GM18508 (cell line): Measurements from ENCODE around the gene STARD10.
A peak's percentile ranks its signal among the peaks of the same experiment; 100 is the strongest.

ENCODE experiments used
- ATAC-seq: cut with Tn5 transposase; IDR thresholded peaks from one replicate; pipeline ENCODE4 v1.9.1; 2021; ENCODE audit warnings: moderate number of reproducible peaks; ENCODE audit not compliant: insufficient read depth, unreplicated experiment

The STARD10 gene

DNA sequence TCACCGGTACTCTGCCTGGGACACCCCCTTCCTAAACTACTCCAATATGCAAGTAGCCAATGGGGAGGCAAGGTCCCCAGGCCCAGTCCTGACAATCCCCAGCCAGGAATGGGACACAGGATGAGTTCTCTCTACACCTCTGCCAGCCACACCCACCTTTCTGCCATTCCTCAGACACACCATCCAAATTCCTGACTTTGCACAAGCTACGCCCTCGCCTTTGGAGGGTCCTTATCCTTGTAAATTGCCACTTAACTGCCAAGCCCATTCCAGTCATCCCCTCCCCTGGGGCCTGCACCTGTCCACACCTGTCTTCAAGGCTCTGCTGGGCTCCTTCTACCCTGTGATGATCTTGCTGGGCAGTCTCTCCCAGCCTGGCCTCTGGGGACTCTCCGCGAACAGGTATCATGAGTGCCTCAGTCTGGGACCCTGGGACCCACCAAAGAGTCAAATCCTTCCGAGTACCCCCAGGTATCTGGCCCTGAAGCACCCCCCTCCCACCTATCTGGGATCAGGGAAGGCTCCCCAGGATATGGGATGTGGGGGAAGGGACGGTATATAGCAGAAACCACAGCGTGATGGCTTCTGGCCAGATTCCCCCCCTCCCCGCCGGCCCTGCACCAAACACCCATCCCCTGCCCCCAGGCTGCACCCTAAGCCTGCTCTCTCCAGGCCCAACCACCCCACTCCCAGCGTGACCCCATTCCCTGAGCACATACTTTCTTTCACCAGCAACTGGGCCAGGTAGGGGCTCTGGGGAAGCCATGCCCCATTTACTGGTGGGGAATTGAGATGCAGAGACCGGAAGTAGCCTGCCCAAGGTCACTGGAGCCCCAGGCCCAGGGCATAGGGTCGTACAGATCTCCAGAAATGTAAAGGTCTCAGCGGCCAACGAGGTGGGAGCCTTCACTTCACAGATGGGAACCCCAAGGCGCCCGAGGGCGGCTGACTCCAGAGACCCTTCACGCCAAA is 42.4 kb downstream of the STARD10 start:
- no peak for ATAC-seq

- no peak for ATAC-seq
These were observed 43.2 kb downstream of the STARD10 start for GRCh38 chr11:72750556-72751115.

DNA sequence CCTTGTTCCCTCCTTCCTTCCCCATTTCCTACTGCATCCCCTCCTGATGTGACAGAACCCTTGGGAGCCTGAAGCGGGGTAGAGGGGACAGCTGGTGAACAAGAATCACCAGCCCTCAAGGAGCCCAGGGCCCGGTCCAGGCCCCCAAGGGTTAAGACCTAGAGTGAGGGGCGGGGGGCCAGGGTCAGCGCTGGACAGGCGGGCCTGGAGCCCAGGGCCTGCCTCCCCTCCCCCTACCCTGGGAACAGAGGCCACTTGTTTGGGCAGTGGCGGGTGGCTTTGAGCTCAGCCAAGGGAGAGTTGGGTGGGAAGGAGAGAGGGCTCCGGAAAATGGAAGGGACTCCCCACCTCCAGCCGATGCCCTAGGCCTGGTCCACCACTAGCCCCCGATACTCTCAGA is 43.8 kb downstream of the STARD10 start:
- no peak for ATAC-seq

DNA sequence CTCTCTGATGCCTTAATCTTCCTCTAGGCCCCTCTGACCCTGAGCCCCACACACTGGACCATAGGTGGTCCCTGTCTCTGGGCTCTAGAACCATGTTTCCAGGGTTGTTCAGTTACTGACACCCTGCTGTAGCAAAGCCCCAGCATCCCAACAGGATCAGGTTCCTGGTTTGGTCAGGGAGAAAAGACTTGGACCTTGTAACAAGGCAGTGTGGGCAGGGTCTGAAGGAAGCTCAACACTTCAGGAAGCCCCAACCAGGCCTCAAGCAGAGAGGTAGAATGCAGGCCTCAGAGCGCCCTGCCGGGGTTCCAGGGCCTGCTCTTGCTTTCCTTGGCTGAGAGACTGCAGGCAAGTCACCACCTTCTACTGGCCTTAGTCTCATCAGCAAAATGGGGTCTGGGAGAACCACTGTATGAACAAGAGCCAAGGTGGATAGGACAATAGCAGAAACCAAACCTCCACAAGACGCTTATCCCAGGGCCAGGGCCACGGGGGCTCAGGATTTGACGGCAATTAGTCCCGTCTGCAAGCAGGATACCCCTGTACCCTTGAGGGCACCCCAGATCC is 46.5 kb downstream of the STARD10 start:
- ATAC-seq: no peak

GRCh38 chr11:72746821-72747220 is 47.0 kb downstream of the STARD10 start:
- ATAC-seq: no peak

DNA sequence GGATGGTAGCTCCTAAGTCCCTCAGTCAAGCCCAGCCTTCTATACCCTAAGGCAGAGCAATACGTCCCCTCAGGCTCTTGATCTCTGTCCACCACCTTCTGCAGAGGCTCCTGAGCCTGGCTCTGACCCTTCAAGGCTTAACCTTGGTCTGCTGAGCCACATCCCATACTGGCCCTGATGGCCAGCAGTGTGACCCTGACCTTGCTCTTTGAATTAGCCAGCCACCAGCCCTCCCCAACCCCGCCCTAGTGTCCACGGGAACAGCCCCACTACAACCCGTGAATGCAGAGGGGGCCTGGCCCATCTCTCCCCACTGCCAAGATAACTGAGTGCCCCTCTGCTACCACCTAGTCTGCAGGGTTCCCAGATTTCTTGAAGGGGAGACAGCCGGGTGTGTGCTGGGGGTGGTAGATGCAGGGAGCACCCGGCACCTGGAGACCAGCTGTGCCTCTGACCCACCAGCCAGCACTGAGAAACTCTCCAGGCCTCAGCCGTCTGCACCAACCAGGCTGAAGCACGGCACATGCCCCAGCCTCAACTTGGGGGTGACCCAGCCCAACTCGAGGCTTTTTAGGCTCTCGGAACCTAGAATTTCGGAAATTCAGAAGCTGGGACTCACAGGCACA is 47.8 kb downstream of the STARD10 start:
- no peak for ATAC-seq

DNA sequence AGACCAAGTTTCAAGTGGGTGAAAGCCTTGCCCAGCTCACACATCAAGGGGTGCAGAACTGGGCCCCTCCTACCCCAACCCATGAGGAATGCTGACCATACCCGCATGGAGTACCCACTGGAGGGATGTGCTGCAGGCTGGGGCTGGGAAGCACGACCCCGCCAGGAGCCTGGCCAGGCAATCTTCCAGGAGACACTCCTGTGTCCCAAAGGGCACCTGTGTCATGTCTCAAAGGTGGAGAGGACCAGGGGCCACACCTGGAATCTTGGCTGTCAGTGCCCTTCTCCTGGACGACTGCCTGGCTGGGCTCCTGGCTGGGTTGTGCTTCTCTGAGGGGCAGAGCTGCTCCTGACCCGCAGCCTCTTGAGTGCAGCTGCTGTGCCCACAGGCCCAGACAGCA is 48.3 kb downstream of the STARD10 start:
- no peak for ATAC-seq

DNA sequence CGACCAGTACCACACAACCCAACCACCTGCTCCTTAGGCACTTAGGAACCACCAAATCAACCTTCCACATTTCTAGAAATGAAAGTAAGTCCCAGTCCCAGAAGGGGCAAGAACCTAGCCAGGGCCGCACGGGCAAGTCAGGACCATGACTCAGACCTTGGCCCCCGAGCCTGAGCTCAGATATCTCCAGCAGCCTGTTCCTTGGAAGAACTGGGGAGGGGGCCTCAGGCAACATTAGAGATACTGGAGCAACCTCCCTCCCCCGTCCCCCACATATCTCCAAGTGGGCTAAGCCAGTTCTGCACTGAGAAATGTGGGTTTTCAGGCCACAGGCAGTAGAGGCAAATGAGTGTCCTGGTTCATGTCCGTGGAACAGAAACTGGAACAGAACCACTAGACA is 49.4 kb downstream of the STARD10 start:
- ATAC-seq: no peak

DNA sequence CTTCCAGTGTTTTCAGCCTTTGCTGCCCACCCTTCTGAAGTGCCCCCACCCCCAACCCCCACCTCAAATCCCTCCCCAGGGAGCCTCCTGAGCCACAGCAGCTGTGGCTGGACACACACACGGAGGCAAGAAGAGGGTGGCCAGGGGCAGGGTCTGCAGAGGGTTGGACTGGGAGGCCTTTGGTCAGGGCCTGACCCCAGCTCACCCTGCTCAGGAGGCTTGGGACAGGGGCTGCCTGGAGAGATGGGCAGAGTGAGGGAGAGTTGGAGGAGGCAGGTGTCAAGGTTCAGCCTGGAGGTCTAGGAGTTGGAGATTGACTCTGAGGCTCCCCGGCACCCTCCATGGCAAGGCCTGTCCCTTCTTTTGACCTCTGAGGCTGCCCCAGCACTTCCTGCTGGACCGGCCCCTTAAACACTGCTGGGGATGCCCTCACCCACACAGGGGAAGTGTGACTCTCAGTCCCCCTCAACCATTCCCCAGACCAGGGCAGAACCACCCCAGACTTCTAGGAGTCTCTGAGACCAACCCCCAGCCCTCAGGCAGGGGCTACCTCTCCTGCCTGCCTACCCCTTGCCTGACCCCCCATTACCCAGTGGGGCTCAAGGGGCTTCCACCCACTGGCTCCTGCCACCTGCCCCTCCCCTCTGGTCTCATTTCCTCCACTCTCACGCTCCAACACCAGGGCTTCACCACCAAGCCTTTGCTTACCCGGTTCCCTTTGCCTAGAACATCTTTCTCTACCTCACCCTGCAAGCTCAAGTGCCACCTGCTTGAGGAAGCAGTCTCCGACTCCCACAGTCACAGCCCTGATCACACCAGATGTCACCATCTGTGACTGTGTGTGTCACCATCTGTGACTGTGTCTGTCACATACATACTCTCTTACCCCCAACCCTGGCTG is 50.3 kb downstream of the STARD10 start:
- ATAC-seq: peak; percentile 42

GRCh38 chr11:72742513-72743320 is 51.1 kb downstream of the STARD10 start:
- ATAC-seq: no peak

GRCh38 chr11:72741849-72742512 is 51.9 kb downstream of the STARD10 start:
- no peak for ATAC-seq

GRCh38 chr11:72741429-72741833 is 52.4 kb downstream of the STARD10 start:
- ATAC-seq: no peak

- ATAC-seq: no peak
These were observed 53.1 kb downstream of the STARD10 start for GRCh38 chr11:72740562-72741428.

- ATAC-seq: no peak
These were observed 53.8 kb downstream of the STARD10 start for GRCh38 chr11:72740060-72740424.

DNA sequence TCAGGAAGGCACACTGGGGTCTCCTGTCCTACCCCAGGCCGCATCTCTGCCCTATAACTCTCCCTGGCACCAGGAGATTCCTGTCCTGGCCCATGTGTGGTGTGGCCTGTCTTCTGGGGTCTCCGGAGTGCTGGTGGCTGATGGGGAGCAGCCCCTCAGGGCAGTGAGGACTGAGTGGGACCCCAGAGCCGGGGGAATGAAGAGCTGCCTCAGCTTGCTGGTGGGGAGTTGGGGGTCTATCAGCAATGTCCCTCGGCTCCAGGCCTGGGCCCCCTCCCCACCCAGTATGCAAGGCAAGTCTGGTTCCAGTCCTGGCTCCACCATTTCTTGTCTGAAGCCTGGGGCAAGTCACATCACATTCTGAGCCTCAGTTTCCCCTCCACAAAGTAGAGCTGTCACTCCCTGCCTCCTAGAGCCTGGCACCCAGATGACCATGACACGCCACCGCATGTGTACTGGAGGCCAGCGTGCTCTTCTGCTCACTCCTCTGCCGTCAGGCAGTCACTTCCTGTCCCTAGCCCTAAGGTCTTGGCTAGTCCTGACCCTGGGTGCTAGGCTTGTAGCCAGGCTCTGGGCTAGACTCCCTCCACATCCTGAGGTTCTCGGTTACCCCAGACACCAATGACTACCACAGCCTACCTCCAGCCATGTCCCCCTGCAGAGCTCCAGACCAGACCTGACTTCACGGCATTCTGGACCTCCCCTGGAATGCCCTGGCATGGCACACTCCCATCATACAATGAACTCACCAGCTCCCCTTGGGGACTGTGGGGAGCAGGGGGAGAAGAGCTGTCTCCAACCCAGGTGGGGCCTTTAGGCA is 54.4 kb downstream of the STARD10 start:
- ATAC-seq: no peak

- no peak for ATAC-seq
These were observed 55.4 kb downstream of the STARD10 start for GRCh38 chr11:72738199-72739141.
